Measurements from ENCODE around the gene TRIM44.

Gene TRIM44

GRCh38 chr11:35803115-35803514 lies 140.5 kb downstream of the TRIM44 start:
- no peak for TF ChIP-seq CTCF (IDR thresholded peaks at IDR 0.05; ENCODE audit: control extremely low read depth, extremely low read depth, low read depth, missing control alignments)
- ChIA-PET CTCF (interaction anchor here (1.2 to 5.9 kb wide), 2 partner anchors 12 to 18 kb away, joined by 5 to 56 read pairs; no protein-coding TSS in a partner anchor), POLR2A (no interaction called here)
- no peak for DNase-seq (ENCODE audit: extremely low spot score)

- CTCF ChIA-PET: interaction anchor here (1.2 to 6.9 kb wide), 2 partner anchors 18 to 27 kb away, joined by 3 to 57 read pairs; no protein-coding TSS in a partner anchor
- no peak for TF ChIP-seq CTCF (IDR thresholded peaks at IDR 0.05; ENCODE audit: control extremely low read depth, extremely low read depth, low read depth, missing control alignments)
- DNase-seq (ENCODE audit: extremely low spot score): no peak
- POLR2A ChIA-PET: interaction anchor here (0.6 kb wide), 1 partner anchor 279 kb away, joined by 3 read pairs; the partner anchor contains the start of gene PAMR1
Observed at GRCh38 chr11:35804451-35805040, 142.0 kb downstream of the TRIM44 start.

- ChIA-PET POLR2A (no interaction called here), CTCF (interaction anchor here (2.0 to 6.9 kb wide), 2 partner anchors 9 to 13 kb away, joined by 8 to 57 read pairs; no protein-coding TSS in a partner anchor)
- TF ChIP-seq CTCF (IDR thresholded peaks at IDR 0.05; ENCODE audit: control extremely low read depth, extremely low read depth, low read depth, missing control alignments): no peak
- DNase-seq (ENCODE audit: extremely low spot score): no peak
Observed at GRCh38 chr11:35809561-35809960, 147.0 kb downstream of the TRIM44 start.

- no peak for DNase-seq (ENCODE audit: extremely low spot score)
- no peak for TF ChIP-seq CTCF (IDR thresholded peaks at IDR 0.05; ENCODE audit: control extremely low read depth, extremely low read depth, low read depth, missing control alignments)
- ChIA-PET POLR2A (no interaction called here), CTCF (interaction anchor here (2.0 to 6.9 kb wide), 2 partner anchors 10 to 12 kb away, joined by 8 to 57 read pairs; no protein-coding TSS in a partner anchor)
Observed at GRCh38 chr11:35810045-35810645, 147.6 kb downstream of the TRIM44 start.

- TF ChIP-seq CTCF (IDR thresholded peaks at IDR 0.05; ENCODE audit: control extremely low read depth, extremely low read depth, low read depth, missing control alignments): no peak
- DNase-seq (ENCODE audit: extremely low spot score): no peak
- ChIA-PET POLR2A (no interaction called here), CTCF (interaction anchor here (1.2 to 4.8 kb wide), 3 partner anchors 10 to 13 kb away, joined by 3 to 48 read pairs (median 5); no protein-coding TSS in a partner anchor)
Observed at GRCh38 chr11:35811783-35812182, 149.2 kb downstream of the TRIM44 start.

- CTCF ChIA-PET: interaction anchor here (1.2 to 4.8 kb wide), 2 partner anchors 9 to 11 kb away, joined by 5 to 48 read pairs; no protein-coding TSS in a partner anchor
- no peak for DNase-seq (ENCODE audit: extremely low spot score)
- POLR2A ChIA-PET: no interaction called here
- TF ChIP-seq CTCF (IDR thresholded peaks at IDR 0.05; ENCODE audit: control extremely low read depth, extremely low read depth, low read depth, missing control alignments): no peak
Observed at GRCh38 chr11:35812828-35813227, 150.3 kb downstream of the TRIM44 start.

Measured in GM10248 (cell line).